Measurements from ENCODE around the gene DAB1.

DNA sequence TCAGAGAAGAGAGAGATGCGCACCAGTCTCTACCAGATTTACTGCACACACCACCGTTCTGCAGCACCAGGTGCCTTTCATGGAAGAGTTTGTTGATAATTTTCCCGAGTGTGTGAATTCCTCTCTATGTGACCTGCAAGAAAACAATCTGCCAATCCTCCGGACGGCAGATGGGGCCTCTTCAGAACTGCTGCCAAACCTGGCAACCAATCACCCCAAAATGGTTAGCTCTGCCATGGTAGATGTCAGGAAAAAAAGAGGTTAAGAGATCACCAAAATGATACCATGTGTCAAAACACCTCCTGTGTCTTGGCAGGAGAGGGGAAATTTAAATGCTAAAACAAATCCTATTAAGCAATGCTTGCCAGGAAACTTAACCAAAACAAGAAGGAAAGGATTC, 96.5 kb downstream of the DAB1 start:
- TF ChIP-seq, protein P1, sequence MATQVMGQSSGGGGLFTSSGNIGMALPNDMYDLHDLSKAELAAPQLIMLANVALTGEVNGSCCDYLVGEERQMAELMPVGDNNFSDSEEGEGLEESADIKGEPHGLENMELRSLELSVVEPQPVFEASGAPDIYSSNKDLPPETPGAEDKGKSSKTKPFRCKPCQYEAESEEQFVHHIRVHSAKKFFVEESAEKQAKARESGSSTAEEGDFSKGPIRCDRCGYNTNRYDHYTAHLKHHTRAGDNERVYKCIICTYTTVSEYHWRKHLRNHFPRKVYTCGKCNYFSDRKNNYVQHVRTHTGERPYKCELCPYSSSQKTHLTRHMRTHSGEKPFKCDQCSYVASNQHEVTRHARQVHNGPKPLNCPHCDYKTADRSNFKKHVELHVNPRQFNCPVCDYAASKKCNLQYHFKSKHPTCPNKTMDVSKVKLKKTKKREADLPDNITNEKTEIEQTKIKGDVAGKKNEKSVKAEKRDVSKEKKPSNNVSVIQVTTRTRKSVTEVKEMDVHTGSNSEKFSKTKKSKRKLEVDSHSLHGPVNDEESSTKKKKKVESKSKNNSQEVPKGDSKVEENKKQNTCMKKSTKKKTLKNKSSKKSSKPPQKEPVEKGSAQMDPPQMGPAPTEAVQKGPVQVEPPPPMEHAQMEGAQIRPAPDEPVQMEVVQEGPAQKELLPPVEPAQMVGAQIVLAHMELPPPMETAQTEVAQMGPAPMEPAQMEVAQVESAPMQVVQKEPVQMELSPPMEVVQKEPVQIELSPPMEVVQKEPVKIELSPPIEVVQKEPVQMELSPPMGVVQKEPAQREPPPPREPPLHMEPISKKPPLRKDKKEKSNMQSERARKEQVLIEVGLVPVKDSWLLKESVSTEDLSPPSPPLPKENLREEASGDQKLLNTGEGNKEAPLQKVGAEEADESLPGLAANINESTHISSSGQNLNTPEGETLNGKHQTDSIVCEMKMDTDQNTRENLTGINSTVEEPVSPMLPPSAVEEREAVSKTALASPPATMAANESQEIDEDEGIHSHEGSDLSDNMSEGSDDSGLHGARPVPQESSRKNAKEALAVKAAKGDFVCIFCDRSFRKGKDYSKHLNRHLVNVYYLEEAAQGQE (IDR thresholded peaks at IDR 0.05; ENCODE audit: borderline replicate concordance) = no peak
- TF ChIP-seq, protein P2, sequence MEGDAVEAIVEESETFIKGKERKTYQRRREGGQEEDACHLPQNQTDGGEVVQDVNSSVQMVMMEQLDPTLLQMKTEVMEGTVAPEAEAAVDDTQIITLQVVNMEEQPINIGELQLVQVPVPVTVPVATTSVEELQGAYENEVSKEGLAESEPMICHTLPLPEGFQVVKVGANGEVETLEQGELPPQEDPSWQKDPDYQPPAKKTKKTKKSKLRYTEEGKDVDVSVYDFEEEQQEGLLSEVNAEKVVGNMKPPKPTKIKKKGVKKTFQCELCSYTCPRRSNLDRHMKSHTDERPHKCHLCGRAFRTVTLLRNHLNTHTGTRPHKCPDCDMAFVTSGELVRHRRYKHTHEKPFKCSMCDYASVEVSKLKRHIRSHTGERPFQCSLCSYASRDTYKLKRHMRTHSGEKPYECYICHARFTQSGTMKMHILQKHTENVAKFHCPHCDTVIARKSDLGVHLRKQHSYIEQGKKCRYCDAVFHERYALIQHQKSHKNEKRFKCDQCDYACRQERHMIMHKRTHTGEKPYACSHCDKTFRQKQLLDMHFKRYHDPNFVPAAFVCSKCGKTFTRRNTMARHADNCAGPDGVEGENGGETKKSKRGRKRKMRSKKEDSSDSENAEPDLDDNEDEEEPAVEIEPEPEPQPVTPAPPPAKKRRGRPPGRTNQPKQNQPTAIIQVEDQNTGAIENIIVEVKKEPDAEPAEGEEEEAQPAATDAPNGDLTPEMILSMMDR (IDR thresholded peaks at IDR 0.05; ENCODE audit: poor library complexity, severe bottlenecking) = no peak
- no peak for TF ChIP-seq EP300 (conservative IDR thresholded peaks at IDR 0.05; ENCODE audit: poor library complexity, severe bottlenecking)
- TF ChIP-seq MXI1 (conservative IDR thresholded peaks at IDR 0.05; ENCODE audit: poor library complexity, severe bottlenecking) = no peak
- no peak for TF ChIP-seq POLR2AphosphoS5 (IDR thresholded peaks at IDR 0.05)
- TF ChIP-seq EZH2 (IDR thresholded peaks at IDR 0.05; ENCODE audit: borderline replicate concordance, insufficient read depth, low read length, poor library complexity, severe bottlenecking) = no peak
- TF ChIP-seq TAF1 (IDR thresholded peaks at IDR 0.05; ENCODE audit: low read depth) = no peak
- TF ChIP-seq RAD21 (conservative IDR thresholded peaks at IDR 0.05) = no peak
- TF ChIP-seq SMC3 (conservative IDR thresholded peaks at IDR 0.05; ENCODE audit: poor library complexity) = no peak

Data from neural cell (in vitro differentiated cells).